Fibroblast of lung (primary cell): ENCODE data around the gene NDUFAF8.

Source experiments
- EZH2 ChIP-seq: IDR thresholded peaks from 2 replicates; pipeline ENCODE4 v1.5.1; 2012; ENCODE audit warnings: low read length, control low read depth, mild to moderate bottlenecking; ENCODE audit errors: missing control alignments
- TF ChIP-seq, protein P1 (sequence below), 2 donors: IDR thresholded peaks in 1 of 2; conservative IDR thresholded peaks in 1 of 2; 1 replicate in 1 of 2; 2 replicates in 1 of 2; pipeline ENCODE4 v1.5.1; 2011 to 2012; ENCODE audit warnings: low read length in 2 of 2, control low read depth in 1 of 2, inconsistent platforms in 1 of 2, low read depth in 1 of 2, mild to moderate bottlenecking in 1 of 2

DNA sequence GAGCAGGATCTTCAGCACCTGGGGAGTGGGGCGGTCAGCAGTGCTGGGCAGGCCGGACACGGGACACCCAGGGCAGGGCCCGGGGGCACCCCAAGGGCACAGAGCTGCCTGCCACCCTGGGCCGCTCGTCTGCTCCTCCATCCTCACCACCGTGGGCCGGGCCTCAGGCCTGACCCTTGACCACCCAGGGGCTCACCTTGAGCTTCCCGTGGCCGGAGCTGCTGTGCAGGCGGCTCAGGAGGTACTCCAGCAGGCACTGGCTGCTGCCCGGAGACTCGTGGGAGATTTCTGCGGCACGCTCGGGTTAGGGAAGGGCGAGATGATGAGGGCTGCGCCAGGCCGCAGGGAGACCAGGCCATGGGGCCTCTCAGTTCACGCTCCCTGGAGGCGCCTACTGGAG, 2.3 kb upstream of the NDUFAF8 start:
- no peak for TF ChIP-seq EZH2
- TF ChIP-seq, protein P1, sequence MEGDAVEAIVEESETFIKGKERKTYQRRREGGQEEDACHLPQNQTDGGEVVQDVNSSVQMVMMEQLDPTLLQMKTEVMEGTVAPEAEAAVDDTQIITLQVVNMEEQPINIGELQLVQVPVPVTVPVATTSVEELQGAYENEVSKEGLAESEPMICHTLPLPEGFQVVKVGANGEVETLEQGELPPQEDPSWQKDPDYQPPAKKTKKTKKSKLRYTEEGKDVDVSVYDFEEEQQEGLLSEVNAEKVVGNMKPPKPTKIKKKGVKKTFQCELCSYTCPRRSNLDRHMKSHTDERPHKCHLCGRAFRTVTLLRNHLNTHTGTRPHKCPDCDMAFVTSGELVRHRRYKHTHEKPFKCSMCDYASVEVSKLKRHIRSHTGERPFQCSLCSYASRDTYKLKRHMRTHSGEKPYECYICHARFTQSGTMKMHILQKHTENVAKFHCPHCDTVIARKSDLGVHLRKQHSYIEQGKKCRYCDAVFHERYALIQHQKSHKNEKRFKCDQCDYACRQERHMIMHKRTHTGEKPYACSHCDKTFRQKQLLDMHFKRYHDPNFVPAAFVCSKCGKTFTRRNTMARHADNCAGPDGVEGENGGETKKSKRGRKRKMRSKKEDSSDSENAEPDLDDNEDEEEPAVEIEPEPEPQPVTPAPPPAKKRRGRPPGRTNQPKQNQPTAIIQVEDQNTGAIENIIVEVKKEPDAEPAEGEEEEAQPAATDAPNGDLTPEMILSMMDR (conservative IDR thresholded peaks at IDR 0.05 in 1 of 2, IDR thresholded peaks at IDR 0.05 in 1 of 2; ENCODE audit: low read depth in 1 of 2, low read length in 2 of 2): no peak
